Endothelial cell (in vitro differentiated cells): ENCODE data around the gene CACNG4. TPM values are rescaled to one million over a fixed set of nuclear protein-coding genes. Genes with fewer than 3 reads are reported as not detected.
A peak's percentile ranks its signal among the peaks of the same experiment; 100 is the strongest.

ENCODE experiments used
- DNase-seq: peaks from one replicate; pipeline ENCODE4 v3.0.0; 2021; ENCODE audit warnings: low spot score
- H3K27ac Mint-ChIP-seq: one replicate; pipeline ENCODE4 v1.8.0; 2021; ENCODE audit warnings: mixed read lengths, inconsistent platforms; ENCODE audit not compliant: unreplicated experiment
- H3K27me3 Mint-ChIP-seq: one replicate; pipeline ENCODE4 v1.8.0; 2021; ENCODE audit warnings: mild to moderate bottlenecking, moderate library complexity, mixed read lengths, inconsistent platforms; ENCODE audit not compliant: unreplicated experiment
- H3K36me3 Mint-ChIP-seq: one replicate; pipeline ENCODE4 v1.8.0; 2021; ENCODE audit warnings: mild to moderate bottlenecking, low read depth, mixed read lengths, inconsistent platforms; ENCODE audit not compliant: unreplicated experiment
- H3K4me1 Mint-ChIP-seq: one replicate; pipeline ENCODE4 v1.8.0; 2021; ENCODE audit warnings: mild to moderate bottlenecking, mixed read lengths, inconsistent platforms; ENCODE audit not compliant: unreplicated experiment
- H3K4me3 Mint-ChIP-seq: one replicate; pipeline ENCODE4 v1.8.0; 2021; ENCODE audit warnings: mild to moderate bottlenecking, mixed read lengths, inconsistent platforms; ENCODE audit not compliant: unreplicated experiment
- H3K9me3 Mint-ChIP-seq: one replicate; pipeline ENCODE4 v1.8.0; 2021; ENCODE audit warnings: mixed read lengths, inconsistent platforms; ENCODE audit not compliant: unreplicated experiment
- total RNA-seq: library from RNA; stranded (reverse); fragmentation: NEBNext Ultra II Directional; extraction: Animal tissue kit (Norgen Biotek cat#: 25700); gene quantifications from one replicate; pipeline ENCODE4 v1.2.1, GENCODE V29; 2021; ENCODE audit not compliant: unreplicated experiment
- TF ChIP-seq, protein P1 (sequence below): fragments of 200-600 bp; sonication (generic); IDR thresholded peaks from one replicate; pipeline ENCODE4 v1.5.0; 2021; ENCODE audit warnings: antibody characterized with exemption; ENCODE audit not compliant: unreplicated experiment

The CACNG4 gene
- total RNA-seq, 1 donor from 2014 or later: 0.33 TPM

GRCh38 chr17:66965801-66966262 is 1.3 kb downstream of the CACNG4 start:
- H3K27me3 Mint-ChIP-seq: peaks cover 24% of the 10 kb centered on the region
- DNase-seq: peak; percentile 15
- TF ChIP-seq, protein P1, sequence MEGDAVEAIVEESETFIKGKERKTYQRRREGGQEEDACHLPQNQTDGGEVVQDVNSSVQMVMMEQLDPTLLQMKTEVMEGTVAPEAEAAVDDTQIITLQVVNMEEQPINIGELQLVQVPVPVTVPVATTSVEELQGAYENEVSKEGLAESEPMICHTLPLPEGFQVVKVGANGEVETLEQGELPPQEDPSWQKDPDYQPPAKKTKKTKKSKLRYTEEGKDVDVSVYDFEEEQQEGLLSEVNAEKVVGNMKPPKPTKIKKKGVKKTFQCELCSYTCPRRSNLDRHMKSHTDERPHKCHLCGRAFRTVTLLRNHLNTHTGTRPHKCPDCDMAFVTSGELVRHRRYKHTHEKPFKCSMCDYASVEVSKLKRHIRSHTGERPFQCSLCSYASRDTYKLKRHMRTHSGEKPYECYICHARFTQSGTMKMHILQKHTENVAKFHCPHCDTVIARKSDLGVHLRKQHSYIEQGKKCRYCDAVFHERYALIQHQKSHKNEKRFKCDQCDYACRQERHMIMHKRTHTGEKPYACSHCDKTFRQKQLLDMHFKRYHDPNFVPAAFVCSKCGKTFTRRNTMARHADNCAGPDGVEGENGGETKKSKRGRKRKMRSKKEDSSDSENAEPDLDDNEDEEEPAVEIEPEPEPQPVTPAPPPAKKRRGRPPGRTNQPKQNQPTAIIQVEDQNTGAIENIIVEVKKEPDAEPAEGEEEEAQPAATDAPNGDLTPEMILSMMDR: no peak
- no peak overlapping the region for H3K4me3 Mint-ChIP-seq
- H3K4me1 Mint-ChIP-seq: peaks cover 9% of the 10 kb centered on the region
- H3K27ac Mint-ChIP-seq: no peak overlapping the region
- no peaks in the 10 kb centered on the region for H3K9me3 Mint-ChIP-seq
- H3K36me3 Mint-ChIP-seq: no peaks in the 10 kb centered on the region

DNA sequence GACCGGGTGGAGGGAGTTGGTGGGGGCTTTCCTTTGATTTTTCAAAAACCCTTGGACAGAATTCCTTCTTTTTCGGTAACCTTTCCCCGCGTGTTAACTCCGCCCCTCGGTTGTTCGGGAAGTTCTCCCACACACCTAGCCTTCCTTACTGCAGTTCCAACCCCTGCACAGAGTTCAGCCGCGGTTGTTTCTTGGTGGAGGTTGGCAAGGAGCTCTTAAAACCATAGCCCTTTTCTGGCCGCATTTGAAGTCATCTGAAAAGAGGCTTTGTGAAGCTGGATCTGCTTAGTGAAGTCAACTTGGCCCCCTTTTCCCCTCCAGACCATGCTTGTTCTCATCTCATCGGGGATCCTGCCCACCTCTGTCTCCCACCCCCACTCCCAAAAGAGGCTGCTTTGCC is 1.8 kb downstream of the CACNG4 start:
- TF ChIP-seq, protein P1: no peak
- H3K4me1 Mint-ChIP-seq: peaks cover 9% of the 10 kb centered on the region
- peak overlapping the region; percentile 42 for H3K27ac Mint-ChIP-seq
- H3K27me3 Mint-ChIP-seq: peaks cover 24% of the 10 kb centered on the region
- H3K4me3 Mint-ChIP-seq: peak overlapping the region; percentile 51
- no peak for DNase-seq
- no peaks in the 10 kb centered on the region for H3K9me3 Mint-ChIP-seq
- no peaks in the 10 kb centered on the region for H3K36me3 Mint-ChIP-seq

DNA sequence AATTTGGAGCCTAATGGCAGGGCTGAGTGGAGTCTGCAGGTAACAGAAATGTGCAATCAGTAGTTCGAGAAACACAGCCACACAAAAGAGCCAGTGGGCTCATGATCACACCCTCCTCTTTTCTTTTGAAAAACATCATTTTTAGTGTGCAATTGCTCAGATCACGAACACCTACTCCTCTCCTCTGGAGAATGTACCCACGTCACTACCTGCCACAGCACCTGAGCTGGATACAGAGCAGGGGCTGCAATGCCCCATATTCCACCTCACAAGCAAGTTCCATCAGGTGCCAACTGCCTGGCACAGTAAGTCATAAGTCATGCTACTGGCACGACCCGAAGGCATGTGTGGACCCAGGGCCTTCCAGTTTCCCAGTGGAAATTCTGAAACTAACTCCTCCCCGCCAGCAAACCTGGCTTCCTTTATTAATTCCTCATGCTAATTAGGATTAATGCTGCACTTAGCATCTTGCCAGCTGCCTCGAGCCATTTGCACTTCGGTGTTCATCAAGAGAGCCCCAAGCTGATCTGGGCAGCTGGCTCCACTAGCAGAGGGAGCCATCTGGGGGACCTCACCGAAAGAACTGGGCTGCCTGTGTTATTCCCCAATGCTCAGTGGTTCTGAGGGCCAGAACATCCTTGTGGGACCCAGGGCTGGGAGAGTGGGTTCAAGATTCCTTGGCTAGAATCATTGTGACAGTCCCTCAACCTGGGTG is 2.4 kb downstream of the CACNG4 start:
- Mint-ChIP-seq H3K36me3 (peaks cover 5% of the 10 kb centered on the region), H3K4me1 (peaks cover 9% of the 10 kb centered on the region), H3K9me3 (no peaks in the 10 kb centered on the region), H3K4me3 (no peak overlapping the region), H3K27ac (peak overlapping the region; percentile 42), H3K27me3 (peaks cover 29% of the 10 kb centered on the region)
- no peak for DNase-seq
- TF ChIP-seq, protein P1: no peak

- TF ChIP-seq, protein P1: no peak
- Mint-ChIP-seq H3K4me1 (peaks cover 8% of the 10 kb centered on the region), H3K27ac (peak overlapping the region; percentile 32), H3K4me3 (no peak overlapping the region), H3K27me3 (peaks cover 31% of the 10 kb centered on the region), H3K36me3 (peaks cover 5% of the 10 kb centered on the region), H3K9me3 (no peaks in the 10 kb centered on the region)
- no peak for DNase-seq
These were observed 3.5 kb downstream of the CACNG4 start for GRCh38 chr17:66967837-66968543.

GRCh38 chr17:66968916-66969315 is 4.4 kb downstream of the CACNG4 start:
- peaks cover 5% of the 10 kb centered on the region for H3K36me3 Mint-ChIP-seq
- peaks cover 28% of the 10 kb centered on the region for H3K27me3 Mint-ChIP-seq
- H3K9me3 Mint-ChIP-seq: no peaks in the 10 kb centered on the region
- TF ChIP-seq, protein P1: no peak
- H3K27ac Mint-ChIP-seq: no peak overlapping the region
- H3K4me1 Mint-ChIP-seq: peaks cover 5% of the 10 kb centered on the region
- no peak overlapping the region for H3K4me3 Mint-ChIP-seq
- DNase-seq: no peak
